ENCODE data around the gene AK1. TPM values are rescaled to one million over a fixed set of nuclear protein-coding genes. Genes with fewer than 3 reads are reported as not detected.
"Not testable (repeated sequence)": the region's sequence is repeated elsewhere in the genome, so short reads cannot be mapped to it uniquely, and the experiment has no call there.

The AK1 gene
- total RNA-seq, 1 donor = 121 TPM

DNA sequence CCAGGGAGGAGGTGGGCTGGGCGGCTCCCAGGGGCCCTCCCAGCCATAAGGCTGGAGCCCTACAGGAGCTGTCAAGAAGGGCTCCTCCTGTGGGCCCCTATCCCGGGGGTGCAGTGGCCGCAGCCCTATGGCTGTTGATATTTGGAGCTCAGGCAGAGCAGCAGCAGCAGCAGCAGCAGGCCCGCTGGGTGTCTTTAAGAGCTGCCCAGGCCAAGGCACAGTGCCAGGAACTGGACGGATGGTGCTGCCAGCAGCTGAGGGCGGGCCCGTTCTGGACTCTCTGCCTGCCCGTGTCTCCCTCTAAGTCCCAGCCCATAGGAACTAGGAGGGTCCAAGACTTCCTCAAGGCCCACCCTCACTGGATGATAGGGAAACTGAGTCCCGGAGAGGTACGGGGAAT lies 3.6 kb downstream of the AK1 start:
- peak overlapping the region; percentile 13 for H3K4me3 ChIP-seq (ENCODE audit: low read depth, low read length)
- peak; percentile 76 for DNase-seq (ENCODE audit: low read depth)
- TF ChIP-seq, protein P1, sequence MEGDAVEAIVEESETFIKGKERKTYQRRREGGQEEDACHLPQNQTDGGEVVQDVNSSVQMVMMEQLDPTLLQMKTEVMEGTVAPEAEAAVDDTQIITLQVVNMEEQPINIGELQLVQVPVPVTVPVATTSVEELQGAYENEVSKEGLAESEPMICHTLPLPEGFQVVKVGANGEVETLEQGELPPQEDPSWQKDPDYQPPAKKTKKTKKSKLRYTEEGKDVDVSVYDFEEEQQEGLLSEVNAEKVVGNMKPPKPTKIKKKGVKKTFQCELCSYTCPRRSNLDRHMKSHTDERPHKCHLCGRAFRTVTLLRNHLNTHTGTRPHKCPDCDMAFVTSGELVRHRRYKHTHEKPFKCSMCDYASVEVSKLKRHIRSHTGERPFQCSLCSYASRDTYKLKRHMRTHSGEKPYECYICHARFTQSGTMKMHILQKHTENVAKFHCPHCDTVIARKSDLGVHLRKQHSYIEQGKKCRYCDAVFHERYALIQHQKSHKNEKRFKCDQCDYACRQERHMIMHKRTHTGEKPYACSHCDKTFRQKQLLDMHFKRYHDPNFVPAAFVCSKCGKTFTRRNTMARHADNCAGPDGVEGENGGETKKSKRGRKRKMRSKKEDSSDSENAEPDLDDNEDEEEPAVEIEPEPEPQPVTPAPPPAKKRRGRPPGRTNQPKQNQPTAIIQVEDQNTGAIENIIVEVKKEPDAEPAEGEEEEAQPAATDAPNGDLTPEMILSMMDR (IDR thresholded peaks at IDR 0.05; ENCODE audit: insufficient read depth, low read length) = no peak

DNA sequence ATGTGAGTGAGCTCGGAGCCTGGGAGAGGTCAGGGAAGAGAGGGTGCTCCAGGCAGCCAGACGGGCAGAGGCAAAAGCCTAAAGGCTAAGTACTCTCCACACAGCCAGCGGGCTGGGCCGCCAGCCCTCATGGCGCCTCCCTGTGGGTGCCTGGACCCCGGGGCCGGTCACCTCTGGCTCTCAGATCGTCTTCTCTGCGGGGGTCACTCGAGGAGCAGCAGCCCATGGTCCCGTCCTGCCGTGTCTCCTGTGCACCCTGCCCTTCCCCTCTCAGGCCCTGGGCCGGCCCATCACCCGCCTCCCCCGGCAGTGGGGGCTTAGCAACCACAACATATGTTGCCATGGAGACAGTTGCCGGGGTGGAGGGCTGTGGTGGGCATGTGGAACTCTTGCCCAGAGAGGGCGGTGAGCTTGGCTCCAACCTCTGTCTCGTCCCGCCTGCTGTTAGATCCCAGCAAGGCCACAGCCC lies 4.2 kb downstream of the AK1 start:
- no peak for DNase-seq (ENCODE audit: low read depth)
- H3K4me3 ChIP-seq (ENCODE audit: low read depth, low read length) = no peak overlapping the region
- TF ChIP-seq, protein P1 (IDR thresholded peaks at IDR 0.05; ENCODE audit: insufficient read depth, low read length) = no peak

DNA sequence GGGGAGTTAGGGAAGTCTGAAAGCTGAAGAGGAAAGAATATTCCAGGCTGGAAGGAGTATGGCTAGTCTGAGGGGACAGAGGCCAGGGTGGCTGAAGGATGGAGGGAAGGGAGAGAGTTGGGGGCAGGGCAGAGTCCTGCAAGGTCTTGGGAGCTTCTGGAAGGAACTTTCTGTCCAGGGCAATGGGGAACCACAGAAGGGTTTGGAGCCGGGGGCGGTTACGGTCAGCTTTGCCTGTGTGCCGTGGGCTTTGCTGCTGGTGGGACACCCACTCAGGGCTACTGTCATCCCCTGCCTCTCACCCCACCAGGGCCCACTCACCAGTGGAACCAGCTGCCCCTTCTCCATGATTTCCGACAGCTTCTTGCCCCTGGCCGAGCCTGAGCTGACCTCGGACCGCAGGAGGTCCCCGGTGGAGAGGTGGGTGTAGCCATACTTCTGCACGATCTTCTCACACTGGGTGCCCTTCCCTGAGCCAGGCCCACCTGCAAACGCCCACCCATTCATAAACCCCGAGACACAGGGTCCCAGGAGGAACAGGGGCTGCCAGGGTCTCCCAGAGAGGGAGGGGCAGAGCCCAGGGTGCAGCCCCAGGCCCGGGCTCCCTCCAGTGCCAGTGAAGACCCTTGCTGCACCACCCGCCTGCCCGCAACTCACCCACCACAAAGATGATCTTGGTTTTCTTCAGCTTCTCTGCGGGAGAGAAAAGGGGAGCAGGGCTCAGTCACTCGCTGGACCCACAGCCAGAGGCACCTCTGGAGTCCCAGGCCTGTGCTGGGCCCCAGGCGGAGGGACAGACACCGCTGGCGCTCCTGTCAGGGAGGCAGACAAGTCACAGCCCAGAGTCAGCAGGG lies 4.9 kb downstream of the AK1 start:
- TF ChIP-seq, protein P1 (IDR thresholded peaks at IDR 0.05; ENCODE audit: insufficient read depth, low read length) = no peak
- no peak for DNase-seq (ENCODE audit: low read depth)
- H3K4me3 ChIP-seq (ENCODE audit: low read depth, low read length) = no peak overlapping the region

DNA sequence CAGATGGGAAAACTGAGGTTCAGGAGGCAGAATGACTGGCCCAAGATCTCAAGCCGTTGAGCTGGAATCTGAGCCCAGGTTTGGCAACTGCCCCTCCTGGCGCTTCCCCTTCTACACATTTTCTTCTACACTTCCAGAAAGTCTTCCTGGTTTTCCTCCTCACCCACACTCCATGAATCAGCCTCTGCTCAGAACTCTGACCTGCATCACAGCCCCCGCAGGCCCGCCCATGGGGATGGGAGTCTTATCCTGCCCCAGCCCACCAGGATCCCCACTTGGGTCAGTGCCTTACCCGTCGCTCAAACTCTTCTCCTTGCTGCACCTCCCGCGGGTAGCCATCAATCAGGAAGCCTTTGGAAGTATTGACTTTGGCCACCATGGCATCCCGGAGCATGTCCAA lies 5.9 kb downstream of the AK1 start:
- TF ChIP-seq, protein P1 (IDR thresholded peaks at IDR 0.05; ENCODE audit: insufficient read depth, low read length) = no peak
- no peak overlapping the region for H3K4me3 ChIP-seq (ENCODE audit: low read depth, low read length)
- DNase-seq (ENCODE audit: low read depth) = no peak

DNA sequence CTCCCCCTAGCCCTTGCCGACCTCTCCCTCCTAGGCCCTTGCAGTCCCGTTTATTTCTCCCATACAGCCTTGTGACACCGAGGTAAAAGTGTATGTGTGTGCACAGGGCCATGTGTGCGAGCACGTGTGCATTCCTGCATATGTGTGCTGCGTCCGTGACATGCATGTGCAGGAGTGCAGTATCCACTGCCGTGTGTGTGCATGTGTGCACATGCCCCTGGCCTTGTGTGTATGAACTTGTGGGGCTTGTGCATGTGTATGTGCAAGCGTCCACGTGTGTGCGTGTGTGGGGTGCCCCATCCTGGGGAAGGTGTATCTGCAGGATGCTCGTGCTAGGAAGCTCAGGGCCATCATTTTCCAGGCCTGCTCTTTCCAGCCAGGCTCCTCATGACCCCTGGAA lies 6.6 kb downstream of the AK1 start:
- no peak for DNase-seq (ENCODE audit: low read depth)
- TF ChIP-seq, protein P1 (IDR thresholded peaks at IDR 0.05; ENCODE audit: insufficient read depth, low read length) = no peak
- H3K4me3 ChIP-seq (ENCODE audit: low read depth, low read length) = no peak overlapping the region

DNA sequence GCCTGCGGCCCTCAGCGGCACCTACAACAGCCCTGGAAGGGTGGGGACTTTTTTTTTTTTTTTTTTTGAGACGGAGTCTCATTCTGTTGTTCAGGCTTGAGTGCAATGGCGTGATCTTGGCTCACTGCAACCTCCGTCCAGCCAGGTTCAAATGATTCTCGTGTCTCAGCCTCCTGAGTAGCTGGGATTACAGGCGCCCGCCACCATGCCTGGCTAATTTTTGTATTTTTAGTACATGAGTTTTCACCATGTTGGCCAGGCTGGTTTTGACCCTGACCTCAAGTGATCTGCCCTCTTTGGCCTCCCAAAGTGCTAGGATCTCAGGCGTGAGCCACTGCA lies 7.4 kb downstream of the AK1 start:
- H3K4me3 ChIP-seq (ENCODE audit: low read depth, low read length); DNase-seq (ENCODE audit: low read depth): not testable (repeated sequence)

DNA sequence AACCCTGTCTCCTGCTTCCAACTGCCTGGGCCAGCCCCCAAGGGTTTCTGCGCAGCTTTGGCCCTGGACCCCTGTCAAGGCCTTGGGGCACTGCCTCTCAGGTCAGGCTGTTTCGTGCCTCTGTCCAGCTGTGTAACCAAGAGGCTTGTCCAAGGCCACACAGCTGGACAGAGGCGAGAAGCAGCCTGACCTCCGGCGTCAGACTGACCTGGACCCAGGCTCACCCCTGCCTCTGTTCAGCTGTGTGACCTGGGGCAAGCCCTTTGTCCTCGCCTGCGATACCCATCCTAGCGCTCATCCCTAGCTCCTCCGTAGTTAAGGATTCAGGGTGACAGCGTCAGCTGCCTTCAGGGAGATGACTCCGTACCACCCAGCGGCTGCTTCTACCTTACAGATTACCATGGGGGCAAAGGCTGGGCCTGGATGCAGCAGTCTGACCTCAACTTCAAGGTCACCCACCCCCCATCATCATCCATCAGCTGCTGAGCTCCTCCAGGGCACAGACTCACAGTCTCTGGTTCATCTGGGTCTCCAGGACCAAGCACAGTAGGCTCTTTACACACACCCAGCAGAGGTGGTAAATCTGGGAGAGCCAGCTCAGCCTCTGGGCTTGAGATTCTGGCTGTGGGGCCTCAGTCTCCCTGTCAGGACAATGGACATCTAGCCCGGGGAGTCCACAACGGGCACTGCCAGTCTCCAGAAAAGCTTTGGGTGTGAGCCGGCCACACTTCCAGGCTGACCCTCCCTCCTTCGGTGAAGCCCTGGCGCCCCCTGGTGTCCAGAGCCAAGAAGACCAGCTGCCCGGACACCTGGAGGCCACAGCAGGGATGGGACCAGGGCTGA lies 7.9 kb downstream of the AK1 start:
- H3K4me3 ChIP-seq (ENCODE audit: low read depth, low read length) = no peak overlapping the region
- peak; percentile 78 for DNase-seq (ENCODE audit: low read depth)
- TF ChIP-seq, protein P1 (IDR thresholded peaks at IDR 0.05; ENCODE audit: insufficient read depth, low read length) = peak; percentile 94
